ENCODE results near the gene KRTAP3-2.

The KRTAP3-2 gene

DNA sequence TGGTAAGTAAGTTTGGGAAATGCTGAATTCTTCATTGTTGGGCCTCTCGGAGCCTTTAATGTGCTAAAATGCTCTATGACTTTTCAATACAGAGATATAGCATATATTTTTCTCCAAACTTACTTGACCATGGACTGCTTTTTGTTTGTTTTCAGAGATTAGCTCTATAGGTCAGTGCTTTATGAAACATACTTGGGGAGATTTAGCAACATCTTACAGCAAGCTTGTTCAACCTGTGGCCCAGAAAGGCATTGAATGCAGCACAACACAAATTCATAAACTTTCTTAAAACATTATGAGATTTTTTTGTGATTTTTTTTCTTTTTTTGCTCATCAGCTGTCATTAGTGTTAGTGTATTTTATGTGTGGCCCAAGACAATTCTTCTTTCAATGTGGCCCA is 10.2 kb upstream of the KRTAP3-2 start:
- DNase-seq = no peak

- DNase-seq = peak; percentile 62
Measured at GRCh38 chr17:41009301-41009760, 9.6 kb upstream of the KRTAP3-2 start.

DNA sequence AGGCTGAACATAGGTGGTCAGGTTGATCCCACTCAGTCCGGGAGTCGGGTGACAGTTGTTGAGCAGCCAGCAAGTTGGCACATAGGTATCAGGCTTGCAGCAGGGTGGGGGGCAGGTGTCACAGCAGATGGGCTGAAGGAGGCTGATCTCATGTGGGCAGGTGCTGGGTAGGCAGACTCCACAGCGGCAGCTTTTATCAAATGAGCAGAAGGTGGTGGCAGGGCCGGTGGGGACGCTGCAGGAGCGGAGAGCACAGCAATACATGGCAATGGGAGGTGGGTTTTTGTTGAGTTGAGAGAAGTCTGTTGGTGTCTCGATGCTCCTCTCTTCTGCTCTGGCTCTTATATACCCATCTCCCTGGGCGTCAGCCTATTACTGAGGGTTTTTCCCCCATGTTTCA is 9.1 kb upstream of the KRTAP3-2 start, which contains the start of gene KRTAP3-1:
TSS of gene KRTAP3-1 (minus strand) at position 318 of the 400 bp plus-strand sequence. CDS start at position 264, 54 bp downstream.
- peak; percentile 92 for DNase-seq

DNA sequence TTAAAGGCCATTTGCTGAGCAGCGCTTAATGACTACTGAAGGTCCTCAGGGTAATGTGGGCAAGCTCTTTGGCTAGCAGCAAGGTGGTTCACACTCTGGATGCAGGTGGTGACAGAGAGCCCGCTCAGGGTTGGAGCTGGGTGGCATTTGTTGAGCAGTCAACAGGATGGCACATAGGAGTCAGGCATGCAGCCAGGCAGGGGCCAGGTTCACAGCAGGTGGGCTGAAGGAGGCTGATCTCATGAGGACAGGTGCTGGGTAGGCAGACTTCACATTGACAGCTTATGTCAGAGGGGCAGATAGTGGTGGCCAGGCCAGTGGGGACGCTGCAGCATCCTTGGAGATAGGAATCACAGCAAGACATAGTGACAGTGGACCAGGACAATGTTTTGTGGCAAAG is 4.7 kb upstream of the KRTAP3-2 start:
- peak; percentile 85 for DNase-seq

GRCh38 chr17:41003926-41004325 is 4.2 kb upstream of the KRTAP3-2 start:
- DNase-seq = no peak

- no peak for DNase-seq
Measured at GRCh38 chr17:41002814-41003213, 3.1 kb upstream of the KRTAP3-2 start.

- DNase-seq = no peak
Measured at GRCh38 chr17:41001795-41002194, 2.1 kb upstream of the KRTAP3-2 start.

- no peak for DNase-seq
Measured at GRCh38 chr17:40997361-40997760, 2.3 kb downstream of the KRTAP3-2 start.

DNA sequence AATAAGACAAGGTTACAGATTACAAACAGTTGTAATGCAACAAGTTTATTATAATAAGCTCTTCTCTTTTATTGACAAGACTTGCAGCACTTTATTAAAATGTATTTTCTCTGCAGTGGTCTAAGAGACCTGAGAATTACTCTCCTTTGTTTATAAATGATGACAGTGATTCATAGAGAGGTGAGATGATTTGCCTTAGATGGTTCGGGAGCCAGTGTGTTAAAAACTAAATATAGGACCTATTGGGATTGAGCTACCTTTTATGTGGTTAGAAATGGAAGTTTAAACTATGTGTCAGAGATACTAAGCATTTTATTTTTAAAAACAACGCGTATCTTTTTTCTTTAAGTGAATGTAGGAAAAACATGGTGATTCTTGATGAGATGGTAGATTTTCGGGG is 2.9 kb downstream of the KRTAP3-2 start:
- no peak for DNase-seq

GRCh38 chr17:40995116-40995515 is 4.6 kb downstream of the KRTAP3-2 start:
- no peak for DNase-seq

DNA sequence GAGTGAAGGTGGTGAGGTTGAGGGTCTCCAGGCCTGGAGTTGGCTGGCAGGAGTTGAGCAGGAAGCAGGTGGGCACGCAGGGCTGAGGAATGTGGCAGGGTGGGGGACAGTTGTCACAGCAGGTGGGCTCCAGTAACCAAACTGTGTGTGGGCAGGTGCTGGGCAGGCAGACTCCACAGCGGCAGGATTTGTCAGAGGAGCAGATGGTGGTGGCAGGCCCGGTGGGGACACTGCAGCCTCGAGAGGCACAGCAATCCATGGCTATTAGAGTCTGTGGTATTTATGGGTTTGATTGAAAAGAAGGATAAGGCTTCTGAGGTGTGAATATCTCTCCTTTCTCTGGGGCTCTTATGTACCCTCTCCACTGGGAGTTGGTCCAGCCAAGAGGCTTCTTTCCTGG is 5.9 kb downstream of the KRTAP3-2 start, which contains the start of gene KRTAP3-3:
TSS of gene KRTAP3-3 (minus strand) at position 326 of the 400 bp plus-strand sequence. CDS start at position 259, 67 bp downstream.
- DNase-seq = peak; percentile 88

GRCh38 chr17:40993084-40993483 is 6.6 kb downstream of the KRTAP3-2 start:
- DNase-seq = no peak

GRCh38 chr17:40992666-40993065 is 7.0 kb downstream of the KRTAP3-2 start:
- DNase-seq = peak; percentile 19

DNA sequence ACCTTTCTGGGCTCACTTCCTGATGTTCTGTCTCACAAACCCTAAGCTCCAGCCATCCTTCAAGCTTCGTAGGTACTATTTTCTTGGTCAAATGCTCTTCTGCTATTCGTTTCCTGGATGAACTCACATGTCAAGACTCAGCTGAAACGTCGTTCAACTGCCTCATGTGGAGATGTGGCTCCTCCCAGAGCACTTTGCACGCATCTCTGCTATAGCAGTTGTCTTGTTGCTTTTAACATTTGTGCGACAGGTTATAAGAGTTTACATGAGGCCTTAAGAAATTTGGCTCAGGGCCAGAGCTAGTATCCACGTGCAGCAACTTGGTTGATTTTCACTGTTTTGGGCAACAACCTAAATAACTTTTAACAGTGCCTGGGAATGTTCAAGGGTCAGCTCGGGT is 12.8 kb downstream of the KRTAP3-2 start:
- DNase-seq = no peak

GRCh38 chr17:40984226-40984625 is 15.5 kb downstream of the KRTAP3-2 start, which contains the start of gene KRT40:
Gene KRT40 (minus strand): TSS chr17:40984326. CDS start chr17:40984273, 53 bp downstream.
- no peak for DNase-seq

DNA sequence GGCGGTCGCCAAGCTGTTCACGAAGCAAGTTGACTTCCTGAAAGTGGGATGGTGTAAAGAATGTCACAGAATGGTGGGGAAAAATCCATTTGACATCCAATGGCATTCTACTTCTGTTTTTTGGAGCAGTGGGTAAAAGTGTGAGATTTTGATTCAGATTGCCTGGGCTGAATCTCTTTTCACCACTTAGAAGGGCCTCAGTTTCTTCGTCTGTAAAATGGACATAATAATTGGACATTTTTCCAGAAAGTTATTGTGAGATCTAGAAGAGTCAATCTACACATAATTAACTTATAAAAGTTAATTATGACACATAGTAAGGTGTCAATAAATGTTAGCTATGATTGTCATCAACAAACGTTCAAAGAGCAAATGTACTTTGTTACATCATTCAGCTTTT is 18.6 kb downstream of the KRTAP3-2 start:
- no peak for DNase-seq

GRCh38 chr17:40980596-40980995 is 19.1 kb downstream of the KRTAP3-2 start:
- no peak for DNase-seq

DNA sequence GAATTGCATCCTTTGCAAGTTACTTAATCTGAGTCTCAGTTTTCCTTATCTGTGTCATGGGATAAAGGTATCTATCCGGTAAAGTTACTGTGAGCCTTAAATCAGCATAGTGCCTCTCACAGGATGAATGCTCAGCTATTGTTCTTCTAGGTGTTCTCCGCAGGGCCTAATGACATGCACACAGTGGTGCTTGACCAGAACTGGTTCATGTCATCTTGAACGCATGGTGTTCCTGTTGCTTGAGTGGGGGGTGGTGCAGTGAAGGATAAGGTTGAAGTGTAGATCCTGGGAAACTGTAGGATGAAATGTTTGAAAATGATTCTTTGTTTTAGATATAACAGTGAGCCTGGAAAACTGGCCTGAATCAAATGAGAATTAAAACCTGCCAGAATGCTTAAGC is 19.6 kb downstream of the KRTAP3-2 start:
- no peak for DNase-seq

GRCh38 chr17:40978575-40979151 is 21.0 kb downstream of the KRTAP3-2 start:
- DNase-seq = no peak

- DNase-seq = no peak
Measured at GRCh38 chr17:40975516-40975915, 24.2 kb downstream of the KRTAP3-2 start.

GRCh38 chr17:40974366-40974765 is 25.3 kb downstream of the KRTAP3-2 start:
- no peak for DNase-seq

DNA sequence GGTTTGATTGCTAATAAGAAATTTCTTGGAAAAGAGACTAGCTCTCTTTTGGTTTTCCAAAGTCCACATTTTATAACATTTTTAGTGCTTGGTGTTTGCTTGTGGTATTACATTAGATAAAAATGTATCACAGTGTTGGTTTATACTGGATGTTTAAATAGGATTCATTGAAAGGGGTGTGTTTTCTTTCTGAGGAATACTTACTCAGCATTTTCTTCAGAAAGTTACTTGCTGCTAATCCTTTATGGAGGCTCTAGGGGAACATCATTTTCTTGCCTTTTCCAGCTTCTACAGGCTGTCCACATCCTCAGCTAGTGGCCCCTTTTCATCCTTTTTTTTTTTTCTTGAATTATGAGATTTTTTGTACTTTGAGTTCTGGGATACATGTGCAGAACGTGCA is 32.1 kb downstream of the KRTAP3-2 start:
- no peak for DNase-seq

DNA sequence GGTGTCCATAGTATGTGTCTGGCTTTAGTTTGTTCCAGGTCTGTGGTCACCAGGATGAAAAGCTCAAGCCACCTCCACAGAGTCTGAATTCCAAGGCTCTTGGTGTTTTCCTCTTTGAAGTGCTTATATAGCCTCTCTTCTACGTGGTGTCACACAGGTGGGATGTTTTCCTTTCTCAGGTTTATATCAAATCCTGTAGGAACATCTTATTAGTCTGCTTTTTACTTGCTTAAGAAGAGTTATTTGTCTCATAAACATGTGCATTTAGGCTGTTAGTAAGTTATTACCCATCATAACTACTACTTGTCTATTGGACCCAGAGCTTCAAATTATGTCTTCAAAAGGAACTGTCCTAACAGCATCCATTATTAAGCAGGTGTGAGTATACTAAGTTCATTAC is 32.9 kb downstream of the KRTAP3-2 start, which contains the start of gene KRT39:
TSS of gene KRT39 (minus strand) at position 101 of the 400 bp plus-strand sequence. CDS start at position 9, 92 bp downstream.
- DNase-seq = no peak

DNA sequence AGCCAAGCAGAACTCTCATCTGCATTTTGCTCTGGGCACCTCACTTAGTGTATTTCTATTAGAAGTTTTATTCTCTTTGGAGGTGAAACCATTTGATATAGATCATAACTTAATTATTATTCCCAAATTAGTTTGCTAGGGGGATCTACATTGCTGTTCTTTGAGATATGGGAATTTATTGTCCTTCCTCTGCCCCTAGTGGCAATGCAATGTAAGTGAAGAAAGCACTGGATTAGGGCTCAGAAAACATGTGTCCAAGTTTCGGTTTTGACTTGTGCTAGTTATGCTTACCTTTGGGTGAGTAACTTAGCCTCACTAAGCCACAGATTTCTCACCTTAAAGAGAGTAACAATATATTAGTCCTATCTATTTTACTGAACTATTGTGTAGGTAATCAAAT is 35.9 kb downstream of the KRTAP3-2 start:
- DNase-seq = no peak

DNA sequence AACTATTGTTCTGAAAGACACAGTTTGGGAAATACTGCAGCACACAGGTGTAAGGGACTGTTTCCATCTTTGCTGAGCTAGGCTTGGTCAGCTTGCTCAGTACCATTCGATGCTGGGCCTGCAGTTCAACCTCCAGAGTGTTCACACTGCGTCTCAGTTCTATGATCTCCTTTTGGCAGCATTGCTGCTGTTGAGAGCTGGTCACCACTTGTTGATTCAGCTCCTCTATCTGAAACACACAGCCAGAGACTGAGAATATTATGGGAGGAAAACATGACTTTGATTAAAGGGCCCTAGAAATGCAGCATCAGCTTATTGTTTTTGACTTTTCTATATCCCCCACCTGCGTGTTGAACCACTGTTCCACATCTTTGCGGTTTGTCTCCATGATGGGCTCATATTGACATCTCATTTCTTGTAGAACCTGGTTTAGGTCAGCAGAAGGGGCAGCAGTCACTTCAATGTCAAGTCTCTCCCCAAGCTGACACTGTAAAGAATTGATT is 37.6 kb downstream of the KRTAP3-2 start:
- no peak for DNase-seq

Data from NCI-H1105 (cell line).